Neural progenitor cell (in vitro differentiated cells): Measurements from ENCODE around the gene C11orf16.

Source experiments
- EZH2 ChIP-seq: fragments of 200-600 bp; sonication (generic); IDR thresholded peaks from 2 replicates; pipeline ENCODE4 v1.6.1; 2017; ENCODE audit warnings: antibody characterized with exemption, mild to moderate bottlenecking, moderate library complexity
- EZH2phosphoT487 ChIP-seq: fragments of 200-600 bp; sonication (generic); IDR thresholded peaks from 2 replicates; pipeline ENCODE4 v1.6.1; 2017; ENCODE audit warnings: antibody characterized with exemption
- TF ChIP-seq, protein P1 (sequence below): fragments of 200-600 bp; sonication (generic); IDR thresholded peaks from 2 replicates; pipeline ENCODE4 v1.5.1; 2017; ENCODE audit warnings: antibody characterized with exemption, mild to moderate bottlenecking

DNA sequence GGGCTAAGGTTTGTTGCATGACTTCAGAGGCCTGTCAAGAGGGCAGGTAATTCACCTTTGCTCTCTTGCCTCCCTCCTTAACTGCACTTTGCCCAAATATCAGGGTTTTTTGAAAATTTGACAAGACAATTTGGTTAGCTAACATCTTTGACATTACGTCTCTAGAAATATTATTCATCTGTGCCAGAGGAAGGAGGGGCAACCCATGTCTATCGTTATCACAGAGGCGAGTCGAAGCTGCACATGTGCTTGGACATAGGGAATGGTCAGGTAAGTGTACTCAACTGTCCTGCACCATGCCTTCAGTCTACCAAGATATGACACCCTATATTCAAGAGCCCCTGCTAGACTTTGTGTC, 18.1 kb downstream of the C11orf16 start:
- TF ChIP-seq, protein P1, sequence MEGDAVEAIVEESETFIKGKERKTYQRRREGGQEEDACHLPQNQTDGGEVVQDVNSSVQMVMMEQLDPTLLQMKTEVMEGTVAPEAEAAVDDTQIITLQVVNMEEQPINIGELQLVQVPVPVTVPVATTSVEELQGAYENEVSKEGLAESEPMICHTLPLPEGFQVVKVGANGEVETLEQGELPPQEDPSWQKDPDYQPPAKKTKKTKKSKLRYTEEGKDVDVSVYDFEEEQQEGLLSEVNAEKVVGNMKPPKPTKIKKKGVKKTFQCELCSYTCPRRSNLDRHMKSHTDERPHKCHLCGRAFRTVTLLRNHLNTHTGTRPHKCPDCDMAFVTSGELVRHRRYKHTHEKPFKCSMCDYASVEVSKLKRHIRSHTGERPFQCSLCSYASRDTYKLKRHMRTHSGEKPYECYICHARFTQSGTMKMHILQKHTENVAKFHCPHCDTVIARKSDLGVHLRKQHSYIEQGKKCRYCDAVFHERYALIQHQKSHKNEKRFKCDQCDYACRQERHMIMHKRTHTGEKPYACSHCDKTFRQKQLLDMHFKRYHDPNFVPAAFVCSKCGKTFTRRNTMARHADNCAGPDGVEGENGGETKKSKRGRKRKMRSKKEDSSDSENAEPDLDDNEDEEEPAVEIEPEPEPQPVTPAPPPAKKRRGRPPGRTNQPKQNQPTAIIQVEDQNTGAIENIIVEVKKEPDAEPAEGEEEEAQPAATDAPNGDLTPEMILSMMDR, result no peak
- TF ChIP-seq EZH2phosphoT487 (no peak), EZH2 (no peak)
